ENCODE measurements around the gene OCA2. TPM values are rescaled to one million over a fixed set of nuclear protein-coding genes. Genes with fewer than 3 reads are reported as not detected.

The OCA2 gene
- total RNA-seq, 1 experiment from 2014 or later, result 0.31 TPM

DNA sequence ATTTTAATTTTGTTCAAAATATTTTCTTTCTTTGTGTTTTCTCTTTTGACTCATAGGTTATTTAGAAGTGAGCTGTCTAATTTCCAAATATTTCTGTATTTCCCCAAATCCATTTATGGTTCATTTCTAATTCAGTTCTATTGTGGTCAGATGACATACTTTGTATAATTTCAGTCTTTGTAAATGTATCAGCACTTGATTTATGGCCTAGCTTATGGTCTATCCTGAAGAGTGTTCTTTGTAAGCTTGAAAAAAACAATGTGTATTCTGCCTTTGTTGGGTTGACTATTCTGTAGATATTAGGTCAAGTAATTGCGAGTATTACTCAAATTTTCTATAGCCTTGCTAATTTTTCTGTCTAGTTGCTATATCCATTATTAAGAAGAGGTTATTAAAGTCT is 311.2 kb downstream of the OCA2 start:
- H2BK12ac ChIP-seq (ENCODE audit: insufficient read length, low read depth, low read length), result no peak overlapping the region
- H3K79me1 ChIP-seq (ENCODE audit: insufficient read depth, low read depth, low read length, poor library complexity, severe bottlenecking), result no peaks in the 10 kb centered on the region
- no peak overlapping the region for H2AK5ac ChIP-seq (ENCODE audit: insufficient read length, low read length)
- Mint-ChIP-seq H3K27ac (no peak overlapping the region), H3K27me3 (ENCODE audit: low read depth) (no peaks in the 10 kb centered on the region), H3K36me3 (ENCODE audit: insufficient read depth in 1 of 3, low read depth in 3 of 3) (no peaks in the 10 kb centered on the region), H3K4me3 (no peak overlapping the region), H3K9me3 (no peaks in the 10 kb centered on the region), H3K4me1 (peaks cover 12 to 21% of the 10 kb centered on the region in 2 experiments)
- no peak overlapping the region for H2BK15ac ChIP-seq (ENCODE audit: low read depth, low read length)
- no peaks in the 10 kb centered on the region for H3K27me3 ChIP-seq (ENCODE audit: insufficient read depth, low read length)
- no peak overlapping the region for H3K4ac ChIP-seq (ENCODE audit: low read depth, low read length)
- no peak overlapping the region for H3K23ac ChIP-seq (ENCODE audit: insufficient read length, low read depth, low read length)
- H3K9ac ChIP-seq (ENCODE audit: extremely low read depth, insufficient read length, low read length), result no peak overlapping the region
- H3K79me2 ChIP-seq (ENCODE audit: insufficient read depth, low read length), result no peaks in the 10 kb centered on the region
- H3K14ac ChIP-seq (ENCODE audit: insufficient read depth, low read length), result no peak overlapping the region
- H4K8ac ChIP-seq (replicated peaks; ENCODE audit: insufficient read length, low read depth, low read length), result no peak overlapping the region
- H3K27ac ChIP-seq (ENCODE audit: insufficient read length, low read depth, low read length), result no peak overlapping the region
- no peak overlapping the region for H3T11ph ChIP-seq (ENCODE audit: low read length)
- H4K20me1 ChIP-seq (ENCODE audit: control insufficient read depth, insufficient read depth, insufficient read length), result no peaks in the 10 kb centered on the region
- H4K91ac ChIP-seq (ENCODE audit: insufficient read length, low read depth, low read length), result no peak overlapping the region
- H2BK120ac ChIP-seq (ENCODE audit: low read depth, low read length, poor library complexity, severe bottlenecking), result no peak overlapping the region
- no peaks in the 10 kb centered on the region; the same call in 1 of the 2 replicates for H3K4me1 ChIP-seq (ENCODE audit: insufficient read depth, low read length)
- H3K4me2 ChIP-seq (ENCODE audit: insufficient read depth, insufficient read length, low read length), result no peak overlapping the region
- H2AFZ ChIP-seq (ENCODE audit: low read length), result no peak overlapping the region
- no peaks in the 10 kb centered on the region for H3K23me2 ChIP-seq (ENCODE audit: insufficient read length, low read depth, low read length, poor library complexity, severe bottlenecking)
- TF ChIP-seq, protein P1, sequence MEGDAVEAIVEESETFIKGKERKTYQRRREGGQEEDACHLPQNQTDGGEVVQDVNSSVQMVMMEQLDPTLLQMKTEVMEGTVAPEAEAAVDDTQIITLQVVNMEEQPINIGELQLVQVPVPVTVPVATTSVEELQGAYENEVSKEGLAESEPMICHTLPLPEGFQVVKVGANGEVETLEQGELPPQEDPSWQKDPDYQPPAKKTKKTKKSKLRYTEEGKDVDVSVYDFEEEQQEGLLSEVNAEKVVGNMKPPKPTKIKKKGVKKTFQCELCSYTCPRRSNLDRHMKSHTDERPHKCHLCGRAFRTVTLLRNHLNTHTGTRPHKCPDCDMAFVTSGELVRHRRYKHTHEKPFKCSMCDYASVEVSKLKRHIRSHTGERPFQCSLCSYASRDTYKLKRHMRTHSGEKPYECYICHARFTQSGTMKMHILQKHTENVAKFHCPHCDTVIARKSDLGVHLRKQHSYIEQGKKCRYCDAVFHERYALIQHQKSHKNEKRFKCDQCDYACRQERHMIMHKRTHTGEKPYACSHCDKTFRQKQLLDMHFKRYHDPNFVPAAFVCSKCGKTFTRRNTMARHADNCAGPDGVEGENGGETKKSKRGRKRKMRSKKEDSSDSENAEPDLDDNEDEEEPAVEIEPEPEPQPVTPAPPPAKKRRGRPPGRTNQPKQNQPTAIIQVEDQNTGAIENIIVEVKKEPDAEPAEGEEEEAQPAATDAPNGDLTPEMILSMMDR (conservative IDR thresholded peaks at IDR 0.05), result no peak
- H3K56ac ChIP-seq (ENCODE audit: insufficient read length, low read depth, low read length), result no peak overlapping the region
- no peak overlapping the region for H3K18ac ChIP-seq (ENCODE audit: insufficient read length, low read depth, low read length)
- H3K9me3 ChIP-seq (ENCODE audit: control insufficient read depth, low read depth, low read length), result no peaks in the 10 kb centered on the region
- no peak overlapping the region for H2BK20ac ChIP-seq (ENCODE audit: low read depth, low read length, poor library complexity, severe bottlenecking)
- WGBS (ENCODE audit: extremely low coverage, insufficient read length, low lambda C conversion rate), result no CpG with 5 or more reads among the region's 1 CpG
- no peak overlapping the region for H4K5ac ChIP-seq (ENCODE audit: insufficient read length, low read depth, low read length)
- no peak overlapping the region for H2BK5ac ChIP-seq (ENCODE audit: insufficient read length, low read length)
- no peak for DNase-seq

All from H9 (cell line).